Measurements from ENCODE around the gene HLA-F.
A peak's percentile ranks its signal among the peaks of the same experiment; 100 is the strongest.

The HLA-F gene

GRCh38 chr6:29737707-29738630 lies 14.7 kb downstream of the HLA-F start:
- peak; percentile 23 for TF ChIP-seq CTCF (IDR thresholded peaks at IDR 0.05)
- no peak overlapping the region for H3K4me3 ChIP-seq
- DNase-seq (ENCODE audit: low spot score) = peak; percentile 71
- H3K27ac ChIP-seq = no peak overlapping the region

GRCh38 chr6:29739136-29739881 lies 16.1 kb downstream of the HLA-F start:
- Histone ChIP-seq H3K4me3 (no peak overlapping the region), H3K27ac (no peak overlapping the region)
- DNase-seq (ENCODE audit: low spot score) = peak; percentile 40
- TF ChIP-seq CTCF (IDR thresholded peaks at IDR 0.05) = no peak

- no peak overlapping the region for H3K27ac ChIP-seq
- no peak for TF ChIP-seq CTCF (IDR thresholded peaks at IDR 0.05)
- DNase-seq (ENCODE audit: low spot score) = no peak
- no peak overlapping the region for H3K4me3 ChIP-seq
These were observed 16.6 kb downstream of the HLA-F start for GRCh38 chr6:29739882-29740261.

GRCh38 chr6:29741592-29741991 lies 18.4 kb downstream of the HLA-F start:
- H3K4me3 ChIP-seq = no peak overlapping the region
- no peak for TF ChIP-seq CTCF (IDR thresholded peaks at IDR 0.05)
- DNase-seq (ENCODE audit: low spot score) = peak; percentile 31
- H3K27ac ChIP-seq = no peak overlapping the region

- TF ChIP-seq CTCF (IDR thresholded peaks at IDR 0.05) = no peak
- Histone ChIP-seq H3K4me3 (no peak overlapping the region), H3K27ac (no peak overlapping the region)
- DNase-seq (ENCODE audit: low spot score) = peak; percentile 50
These were observed 18.9 kb downstream of the HLA-F start for GRCh38 chr6:29742127-29742526.

GRCh38 chr6:29743025-29743424 lies 19.8 kb downstream of the HLA-F start:
- peak; percentile 52 for DNase-seq (ENCODE audit: low spot score)
- no peak overlapping the region for H3K4me3 ChIP-seq
- no peak overlapping the region for H3K27ac ChIP-seq
- no peak for TF ChIP-seq CTCF (IDR thresholded peaks at IDR 0.05)
